ENCODE measurements around the gene PTTG1IP. TPM values are rescaled to one million over a fixed set of nuclear protein-coding genes. Genes with fewer than 3 reads are reported as not detected.

Gene PTTG1IP
- total and polyA plus RNA-seq, 2 experiments from 2014 or later, result 676 to 814 TPM

DNA sequence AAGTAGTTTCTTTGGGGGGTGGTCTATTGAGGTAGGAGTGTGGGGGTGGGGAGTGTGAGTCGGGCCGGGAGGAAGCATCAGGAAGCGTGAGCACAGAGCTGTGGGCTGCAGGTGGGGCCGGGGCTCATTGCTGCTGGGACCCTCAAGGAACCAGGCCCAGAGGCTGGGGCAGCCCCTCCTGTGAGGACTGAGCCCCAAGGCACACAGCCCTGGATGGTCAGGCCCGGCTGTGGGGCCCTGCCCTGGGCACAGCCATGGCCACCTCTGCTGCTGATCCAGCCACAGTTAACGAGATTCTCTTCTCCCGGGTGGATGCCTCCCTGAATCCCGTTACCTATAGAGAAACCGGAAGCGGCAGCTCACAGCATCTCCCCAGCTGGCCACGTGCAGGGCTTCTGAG is 32.7 kb downstream of the PTTG1IP start:
- H3K4me3 ChIP-seq, result no peak overlapping the region
- no peaks in the 10 kb centered on the region for H3K79me2 ChIP-seq (ENCODE audit: insufficient read depth)
- TF ChIP-seq EZH2phosphoT487 (IDR thresholded peaks at IDR 0.05; ENCODE audit: insufficient read depth, low read depth) (no peak), EZH2 (IDR thresholded peaks at IDR 0.05; ENCODE audit: insufficient read depth, poor library complexity, severe bottlenecking) (no peak)
- no peak overlapping the region for H3K27ac ChIP-seq
- no peaks in the 10 kb centered on the region for H4K20me1 ChIP-seq (ENCODE audit: insufficient read depth)
- H3K4me1 ChIP-seq (ENCODE audit: insufficient read depth), result peaks cover 8% of the 10 kb centered on the region; the same call in 1 of the 2 replicates
- no peaks in the 10 kb centered on the region for H3K9me2 ChIP-seq (ENCODE audit: insufficient read depth)
- H3K9ac ChIP-seq, result no peak overlapping the region
- H2AFZ ChIP-seq, result no peak overlapping the region
- 47 to 51% methylated on average over 11 of the region's 11 CpGs for WGBS, 2 experiments (ENCODE audit: low coverage in 1 of 2, low lambda C conversion rate in 2 of 2, missing lambda C conversion rate in 2 of 2)
- no peak overlapping the region for H3K4me2 ChIP-seq (ENCODE audit: unreplicated experiment)
- no peaks in the 10 kb centered on the region for H3F3A ChIP-seq (ENCODE audit: insufficient read depth)
- DNase-seq, result no peak
- H3K27me3 ChIP-seq (replicated peaks; ENCODE audit: insufficient read depth), result 0 out of 2 replicates have a peak, but pooled peaks cover 9% of the 10 kb centered on the region
- H3K9me3 ChIP-seq (ENCODE audit: low read depth), result no peaks in the 10 kb centered on the region
- in situ Hi-C loops (cut with MboI), result no loop called here
- H3K36me3 ChIP-seq (ENCODE audit: low read depth), result no peaks in the 10 kb centered on the region

DNA sequence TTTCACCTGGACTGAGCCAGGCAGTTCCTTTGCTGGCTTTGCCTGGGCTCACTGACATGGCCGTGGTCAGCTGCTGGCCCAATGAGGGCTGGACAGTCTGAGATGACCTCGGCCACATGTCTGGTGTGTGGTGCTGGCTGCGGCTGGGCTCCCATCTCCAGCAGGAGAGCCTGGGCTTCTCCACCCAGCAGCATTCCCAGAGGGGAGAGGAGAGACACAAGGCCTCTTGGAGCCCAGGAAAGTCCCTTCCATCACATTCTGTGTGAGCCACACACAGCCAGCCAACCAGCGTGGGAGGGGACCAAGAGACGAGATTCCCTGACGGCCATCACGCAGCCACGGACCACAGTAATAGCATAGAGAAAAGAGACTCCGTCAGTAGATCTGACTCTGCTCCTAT is 34.5 kb downstream of the PTTG1IP start:
- H3K27me3 ChIP-seq (replicated peaks; ENCODE audit: insufficient read depth), result 0 out of 2 replicates have a peak, but pooled peaks cover 9% of the 10 kb centered on the region
- in situ Hi-C loops (cut with MboI), result no loop called here
- WGBS, 2 experiments (ENCODE audit: low coverage in 1 of 2, low lambda C conversion rate in 2 of 2, missing lambda C conversion rate in 2 of 2), result 90 to 95% methylated on average over 9 of the region's 9 CpGs
- H2AFZ ChIP-seq, result no peak overlapping the region
- no peaks in the 10 kb centered on the region for H3K9me2 ChIP-seq (ENCODE audit: insufficient read depth)
- H4K20me1 ChIP-seq (ENCODE audit: insufficient read depth), result no peaks in the 10 kb centered on the region
- no peak overlapping the region for H3K27ac ChIP-seq
- H3F3A ChIP-seq (ENCODE audit: insufficient read depth), result no peaks in the 10 kb centered on the region
- no peak overlapping the region for H3K4me3 ChIP-seq
- no peaks in the 10 kb centered on the region for H3K36me3 ChIP-seq (ENCODE audit: low read depth)
- TF ChIP-seq EZH2phosphoT487 (IDR thresholded peaks at IDR 0.05; ENCODE audit: insufficient read depth, low read depth) (no peak), EZH2 (IDR thresholded peaks at IDR 0.05; ENCODE audit: insufficient read depth, poor library complexity, severe bottlenecking) (no peak)
- H3K9ac ChIP-seq, result no peak overlapping the region
- peaks cover 8% of the 10 kb centered on the region; the same call in 1 of the 2 replicates for H3K4me1 ChIP-seq (ENCODE audit: insufficient read depth)
- no peak for DNase-seq
- no peaks in the 10 kb centered on the region for H3K79me2 ChIP-seq (ENCODE audit: insufficient read depth)
- H3K9me3 ChIP-seq (ENCODE audit: low read depth), result no peaks in the 10 kb centered on the region
- no peak overlapping the region for H3K4me2 ChIP-seq (ENCODE audit: unreplicated experiment)

DNA sequence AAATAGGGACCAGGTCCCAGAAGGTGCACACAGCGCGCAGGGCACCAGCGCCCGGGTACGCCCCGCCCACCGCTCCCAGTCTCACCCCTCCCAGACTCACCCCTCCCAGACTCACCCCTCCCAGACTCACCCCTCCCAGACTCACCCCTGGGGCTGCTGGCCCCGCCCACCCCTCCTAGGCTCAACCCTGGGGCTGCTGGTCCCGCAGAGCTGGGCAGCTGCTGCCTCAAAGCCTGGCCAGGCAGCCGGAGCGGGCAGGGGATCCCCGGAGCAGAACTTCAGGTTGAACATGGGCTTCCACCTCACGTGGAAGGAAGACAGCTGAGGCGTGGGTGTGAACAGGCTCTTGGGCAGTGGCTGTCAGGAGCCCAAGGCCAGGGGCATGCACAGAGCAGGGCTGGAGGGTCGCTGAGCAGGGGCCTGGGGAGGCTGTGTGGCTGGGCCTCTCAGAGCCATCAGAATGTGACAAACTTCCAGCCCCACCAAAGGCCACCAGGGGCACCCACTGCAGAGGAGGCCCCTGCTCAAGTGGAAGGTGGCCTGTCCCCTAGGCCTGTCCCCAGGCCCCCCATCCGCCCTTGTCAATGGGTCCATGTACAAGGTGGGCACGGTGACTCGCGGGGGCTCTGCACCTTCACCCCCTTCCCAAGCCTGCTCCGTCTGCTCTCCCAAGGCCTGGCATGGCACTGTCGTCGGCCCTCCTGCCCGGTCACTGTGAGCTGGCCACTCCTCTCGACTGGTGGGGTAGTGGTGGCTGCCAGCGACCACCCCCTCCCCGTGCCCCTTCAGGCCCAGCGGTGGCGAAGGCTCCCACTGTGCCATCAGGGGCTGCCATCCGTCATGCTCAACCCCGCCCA is 35.2 kb downstream of the PTTG1IP start:
- Histone ChIP-seq H3K9ac (no peak overlapping the region), H3F3A (ENCODE audit: insufficient read depth) (no peaks in the 10 kb centered on the region), H3K27ac (no peak overlapping the region), H3K4me2 (ENCODE audit: unreplicated experiment) (no peak overlapping the region), H3K27me3 (replicated peaks; ENCODE audit: insufficient read depth) (0 out of 2 replicates have a peak, but pooled peaks cover 5% of the 10 kb centered on the region), H3K9me2 (ENCODE audit: insufficient read depth) (no peaks in the 10 kb centered on the region), H4K20me1 (ENCODE audit: insufficient read depth) (no peaks in the 10 kb centered on the region), H2AFZ (no peak overlapping the region), H3K4me1 (ENCODE audit: insufficient read depth) (peaks cover 8% of the 10 kb centered on the region; the same call in 1 of the 2 replicates), H3K9me3 (ENCODE audit: low read depth) (no peaks in the 10 kb centered on the region), H3K36me3 (ENCODE audit: low read depth) (no peaks in the 10 kb centered on the region), H3K79me2 (ENCODE audit: insufficient read depth) (no peaks in the 10 kb centered on the region), H3K4me3 (no peak overlapping the region)
- in situ Hi-C loops (cut with MboI), result no loop called here
- DNase-seq, result no peak
- TF ChIP-seq EZH2phosphoT487 (IDR thresholded peaks at IDR 0.05; ENCODE audit: insufficient read depth, low read depth) (no peak), EZH2 (IDR thresholded peaks at IDR 0.05; ENCODE audit: insufficient read depth, poor library complexity, severe bottlenecking) (no peak)
- 76 to 83% methylated on average over 9 to 30 of the region's 30 CpGs for WGBS, 2 experiments (ENCODE audit: low coverage in 1 of 2, low lambda C conversion rate in 2 of 2, missing lambda C conversion rate in 2 of 2)

DNA sequence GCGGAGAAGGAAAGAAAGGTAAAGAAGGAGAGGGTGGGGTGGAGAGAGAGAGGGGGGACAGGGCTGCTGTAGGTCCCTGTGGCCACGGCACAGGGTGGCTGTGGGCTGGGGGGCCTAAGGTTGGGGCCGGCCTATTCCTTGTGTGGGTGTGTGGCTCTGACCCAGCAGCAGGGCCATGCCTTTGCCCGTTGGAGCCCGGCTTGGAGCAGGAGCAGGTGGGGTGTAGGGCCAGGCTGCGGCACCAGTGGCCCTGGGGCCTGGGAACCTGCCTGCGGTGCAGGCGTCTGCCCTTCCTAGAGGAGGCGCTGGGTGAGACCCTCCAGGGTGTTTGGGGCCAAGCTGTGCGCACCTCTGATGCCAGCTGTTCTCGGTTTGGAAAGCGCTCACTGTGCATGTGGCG is 36.0 kb downstream of the PTTG1IP start:
- H3K9ac ChIP-seq, result no peak overlapping the region
- no peak overlapping the region for H2AFZ ChIP-seq
- H3K9me3 ChIP-seq (ENCODE audit: low read depth), result no peaks in the 10 kb centered on the region
- no peak overlapping the region for H3K27ac ChIP-seq
- DNase-seq, result no peak
- in situ Hi-C loops (cut with MboI), result no loop called here
- H3K36me3 ChIP-seq (ENCODE audit: low read depth), result no peaks in the 10 kb centered on the region
- no peak overlapping the region for H3K4me3 ChIP-seq
- no peaks in the 10 kb centered on the region for H4K20me1 ChIP-seq (ENCODE audit: insufficient read depth)
- H3K79me2 ChIP-seq (ENCODE audit: insufficient read depth), result no peaks in the 10 kb centered on the region
- 94% methylated on average over 12 to 13 of the region's 13 CpGs for WGBS, 2 experiments (ENCODE audit: low coverage in 1 of 2, low lambda C conversion rate in 2 of 2, missing lambda C conversion rate in 2 of 2)
- 0 out of 2 replicates have a peak, but pooled peaks cover 4% of the 10 kb centered on the region for H3K27me3 ChIP-seq (replicated peaks; ENCODE audit: insufficient read depth)
- H3K4me1 ChIP-seq (ENCODE audit: insufficient read depth), result peaks cover 8% of the 10 kb centered on the region; the same call in 1 of the 2 replicates
- no peak overlapping the region for H3K4me2 ChIP-seq (ENCODE audit: unreplicated experiment)
- no peaks in the 10 kb centered on the region for H3F3A ChIP-seq (ENCODE audit: insufficient read depth)
- no peaks in the 10 kb centered on the region for H3K9me2 ChIP-seq (ENCODE audit: insufficient read depth)
- TF ChIP-seq EZH2 (IDR thresholded peaks at IDR 0.05; ENCODE audit: insufficient read depth, poor library complexity, severe bottlenecking), result no peak
- TF ChIP-seq EZH2phosphoT487 (IDR thresholded peaks at IDR 0.05; ENCODE audit: insufficient read depth, low read depth), result no peak
